GDM1 (cell line): ENCODE measurements around the gene PAK3.

Experiments used
- DNase-seq: peaks from one replicate; lab custom pipeline; 2025; lab: John Stamatoyannopoulos, UW

Gene PAK3

GRCh38 chrX:111095974-111096895 lies at the start of gene PAK3:
TSS of gene PAK3 (plus strand) at chrX:111096191. CDS start at chrX:111123104, 26,913 bp downstream.
- DNase-seq: no peak

- no peak for DNase-seq
Observed at GRCh38 chrX:111047575-111047974, 48.4 kb upstream of the PAK3 start.

GRCh38 chrX:111052478-111052877 lies 43.5 kb upstream of the PAK3 start:
- DNase-seq: no peak

- DNase-seq: no peak
Observed at GRCh38 chrX:111071542-111072277, 24.3 kb upstream of the PAK3 start.

GRCh38 chrX:111083081-111083480 lies 12.9 kb upstream of the PAK3 start:
- no peak for DNase-seq

- DNase-seq: no peak
Observed at GRCh38 chrX:111086591-111087006, 9.4 kb upstream of the PAK3 start.

- DNase-seq: no peak
Observed at GRCh38 chrX:111088628-111089027, 7.4 kb upstream of the PAK3 start.

GRCh38 chrX:111090458-111090857 lies 5.5 kb upstream of the PAK3 start:
- DNase-seq: no peak

GRCh38 chrX:111098874-111099273 lies 2.9 kb downstream of the PAK3 start:
- no peak for DNase-seq

GRCh38 chrX:111100191-111100590 lies 4.2 kb downstream of the PAK3 start:
- no peak for DNase-seq

GRCh38 chrX:111101580-111101979 lies 5.6 kb downstream of the PAK3 start:
- no peak for DNase-seq

- no peak for DNase-seq
Observed at GRCh38 chrX:111102636-111103035, 6.6 kb downstream of the PAK3 start.

- DNase-seq: no peak
Observed at GRCh38 chrX:111103246-111103645, 7.3 kb downstream of the PAK3 start.

GRCh38 chrX:111110098-111110775 lies 14.2 kb downstream of the PAK3 start:
- DNase-seq: no peak

- DNase-seq: no peak
Observed at GRCh38 chrX:111114806-111115205, 18.8 kb downstream of the PAK3 start.

GRCh38 chrX:111116666-111117065 lies 20.7 kb downstream of the PAK3 start:
- DNase-seq: no peak

- no peak for DNase-seq
Observed at GRCh38 chrX:111119341-111119740, 23.4 kb downstream of the PAK3 start.

- no peak for DNase-seq
Observed at GRCh38 chrX:111123125-111123524, 27.1 kb downstream of the PAK3 start.

GRCh38 chrX:111123606-111124179 lies 27.7 kb downstream of the PAK3 start:
- no peak for DNase-seq

- DNase-seq: no peak
Observed at GRCh38 chrX:111124418-111124817, 28.4 kb downstream of the PAK3 start.

GRCh38 chrX:111127038-111127437 lies 31.0 kb downstream of the PAK3 start:
- no peak for DNase-seq

- DNase-seq: no peak
Observed at GRCh38 chrX:111129921-111130320, 33.9 kb downstream of the PAK3 start.
